HCT116 (cell line): Measurements from ENCODE around the gene USP26. TPM values are rescaled to one million over a fixed set of nuclear protein-coding genes. Genes with fewer than 3 reads are reported as not detected.

Experiments used
- ATAC-seq: fragments of 200-7000 bp; cut with Tn5 transposase; 2 replicates; pipeline ENCODE4 v1.9.1; 2020; ENCODE audit warnings: mild to moderate bottlenecking, moderate library complexity
- BruUV-seq: library from RNA; stranded (reverse); fragments of 400-500 nt; replicated peaks from 2 replicates; lab custom pipeline; 2021; lab: Mats Ljungman, UMichigan
- CTCF ChIA-PET: fragments of 300-600 bp; sonication (Branson Sonifier 250); formaldehyde crosslinking; loops from one replicate; lab custom pipeline; 2021; ENCODE audit warnings: antibody characterized with exemption; lab: Charles Lee
- POLR2A ChIA-PET: fragments of 300-600, 350-600 bp; sonication (Branson Sonifier 250); formaldehyde crosslinking; loops from one replicate; lab custom pipeline; 2021; ENCODE audit warnings: antibody characterized with exemption; lab: Charles Lee
- RAD21 ChIA-PET, 2 experiments: fragments of 300-600 bp; sonication (Branson Sonifier 250); formaldehyde crosslinking; loops; one replicate each; lab custom pipeline; 2023; ENCODE audit warnings: low total read pairs in 2 of 2; ENCODE audit not compliant: uncharacterized antibody in 2 of 2, unreplicated experiment in 2 of 2, low non-redundant PET in 1 of 2; lab: Charles Lee
- DNase-seq: peaks from one replicate; pipeline ENCODE4 v3.0.0-alpha.2; 2010; ENCODE audit warnings: low read depth, low spot score
- H2AFZ ChIP-seq: fragments of 200-600 bp; shearing (Covaris generic), sonication (generic); 2 replicates; pipeline ENCODE4 v1.6.1; 2017; ENCODE audit warnings: low read depth, mixed run types, mixed read lengths, antibody characterized with exemption, low read length; ENCODE audit not compliant: poor library complexity, severe bottlenecking
- H3K27ac ChIP-seq: 2 replicates; pipeline ENCODE4 v1.5.1; 2012; ENCODE audit warnings: low read depth, low read length
- H3K27me3 ChIP-seq: fragments of 200-600 bp; sonication (generic); 2 replicates; pipeline ENCODE4 v1.6.1; 2016; ENCODE audit warnings: mixed run types, low read length, mixed read lengths; ENCODE audit not compliant: insufficient read depth
- H3K36me3 ChIP-seq, 2 experiments: fragments of 200-500 bp in 1 of 2; fragments of 200-600 bp in 1 of 2; sonication (Bioruptor generic) in 1 of 2; sonication (generic) in 1 of 2; 2 replicates each; pipeline versions ENCODE4 v1.5.1 to v1.6.1; 2014 to 2016; ENCODE audit warnings: low read length in 2 of 2, inconsistent platforms in 1 of 2, mixed read lengths in 1 of 2, mixed run types in 1 of 2; ENCODE audit not compliant: insufficient read depth in 2 of 2, control insufficient read depth in 1 of 2
- H3K4me1 ChIP-seq, 2 experiments: fragments of 200-600 bp in 1 of 2; sonication (generic) in 1 of 2; 2 replicates each; pipeline versions ENCODE4 v1.5.1 to v1.6.1; 2012 to 2017; ENCODE audit warnings: low read length in 2 of 2, inconsistent platforms in 1 of 2, mild to moderate bottlenecking in 1 of 2, mixed read lengths in 1 of 2, mixed run types in 1 of 2, moderate library complexity in 1 of 2; ENCODE audit not compliant: insufficient read depth in 2 of 2, control insufficient read depth in 1 of 2
- H3K4me2 ChIP-seq: fragments of 200-600 bp; sonication (generic); 2 replicates; pipeline ENCODE4 v1.6.1; 2017; ENCODE audit warnings: mixed run types, low read length, mixed read lengths
- H3K4me3 ChIP-seq, 2 experiments: fragments of 200-600 bp in 1 of 2; sonication (generic) in 1 of 2; replicated peaks in 1 of 2; 2 replicates each; pipeline ENCODE4 v1.5.1; 2011 to 2016; ENCODE audit warnings: low read length in 2 of 2, control low read depth in 1 of 2, low read depth in 1 of 2, mild to moderate bottlenecking in 1 of 2, mixed read lengths in 1 of 2, mixed run types in 1 of 2
- H3K79me2 ChIP-seq: fragments of 200-600 bp; sonication (generic); 2 replicates; pipeline ENCODE4 v1.6.1; 2017; ENCODE audit warnings: mild to moderate bottlenecking, mixed run types, low read length, moderate library complexity, mixed read lengths; ENCODE audit not compliant: insufficient read depth
- H3K9ac ChIP-seq: fragments of 200-600 bp; sonication (generic); 2 replicates; pipeline ENCODE4 v1.6.1; 2016; ENCODE audit warnings: low read length, mixed read lengths
- H3K9me2 ChIP-seq: fragments of 200-600 bp; sonication (generic), shearing (Covaris generic); 2 replicates; pipeline ENCODE4 v1.6.1; 2017; ENCODE audit warnings: mixed run types, mild to moderate bottlenecking, moderate library complexity; ENCODE audit not compliant: insufficient read depth
- H3K9me3 ChIP-seq, 2 experiments: fragments of 200-500 bp in 1 of 2; fragments of 200-600 bp in 1 of 2; sonication (Bioruptor generic) in 1 of 2; sonication (generic) in 1 of 2; 2 replicates each; pipeline ENCODE4 v1.6.1; 2014 to 2017; ENCODE audit warnings: low read length in 2 of 2, mixed read lengths in 2 of 2, inconsistent platforms in 1 of 2, low read depth in 1 of 2, mild to moderate bottlenecking in 1 of 2, mixed run types in 1 of 2, moderate library complexity in 1 of 2; ENCODE audit not compliant: control insufficient read depth in 1 of 2, insufficient read depth in 1 of 2
- H4K20me1 ChIP-seq: fragments of 200-600 bp; sonication (generic), shearing (Covaris generic); 2 replicates; pipeline ENCODE4 v1.6.1; 2017; ENCODE audit warnings: mixed run types, mild to moderate bottlenecking, moderate library complexity; ENCODE audit not compliant: insufficient read depth
- CEBPB ChIP-seq: IDR thresholded peaks from 2 replicates; pipeline ENCODE4 v1.6.1; 2012; ENCODE audit warnings: low read depth
- FOSL1 ChIP-seq: IDR thresholded peaks from 2 replicates; pipeline ENCODE4 v1.6.1; 2012; ENCODE audit warnings: low read depth
- JUND ChIP-seq: IDR thresholded peaks from 2 replicates; pipeline ENCODE4 v1.6.1; 2012
- MAX ChIP-seq: IDR thresholded peaks from 2 replicates; pipeline ENCODE4 v1.6.1; 2012
- RAD21 ChIP-seq: IDR thresholded peaks from 2 replicates; pipeline ENCODE4 v1.6.1; 2012; ENCODE audit warnings: low read depth, mild to moderate bottlenecking
- SIN3A ChIP-seq: IDR thresholded peaks from 2 replicates; pipeline ENCODE4 v1.6.1; 2012; ENCODE audit warnings: low read depth
- SP1 ChIP-seq: IDR thresholded peaks from 2 replicates; pipeline ENCODE4 v1.6.1; 2012; ENCODE audit warnings: low read depth
- SRF ChIP-seq: IDR thresholded peaks from 2 replicates; pipeline ENCODE4 v1.6.1; 2012; ENCODE audit warnings: low read depth
- TCF7L2 ChIP-seq: IDR thresholded peaks from 2 replicates; pipeline ENCODE4 v1.7.0; 2011; ENCODE audit warnings: borderline replicate concordance, inconsistent platforms; ENCODE audit not compliant: insufficient read depth, insufficient read length; ENCODE audit errors: extremely low read depth
- ZFX ChIP-seq: fragments of 450-650 bp; IDR thresholded peaks from 2 replicates; pipeline ENCODE4 v1.6.1; 2017
- ZNF274 ChIP-seq: fragments of 200-500 bp; sonication (Bioruptor generic); IDR thresholded peaks from 2 replicates; pipeline ENCODE4 v1.6.1; 2014; ENCODE audit warnings: mild to moderate bottlenecking, low read depth, low read length, inconsistent platforms
- intact Hi-C: fragments of 100-400 bp; cut with micrococcal nuclease; formaldehyde crosslinking; loops from 2 replicates; pipeline ENCODE4 v1.10.0; 2022
- total RNA-seq: library from RNA; stranded (reverse); gene quantifications from one replicate; pipeline ENCODE4 v1.2.1, GENCODE V29; 2021; ENCODE audit not compliant: unreplicated experiment
- TF ChIP-seq, protein P1 (sequence below): IDR thresholded peaks from 2 replicates; pipeline ENCODE4 v1.6.1; 2011; ENCODE audit warnings: mild to moderate bottlenecking, low read length, moderate library complexity; ENCODE audit not compliant: insufficient replicate concordance; ENCODE audit errors: extremely low read depth
- TF ChIP-seq, protein P2 (sequence below): IDR thresholded peaks from 2 replicates; pipeline ENCODE4 v1.6.1; 2012
- TF ChIP-seq, protein P3 (sequence below), 3 experiments: fragments of 200-600 bp in 1 of 3; sonication (generic) in 1 of 3; IDR thresholded peaks in 2 of 3; conservative IDR thresholded peaks in 1 of 3; 2 replicates each; pipeline ENCODE4 v1.5.1; 2012 to 2017; ENCODE audit warnings: low read depth in 2 of 3, low read length in 2 of 3, antibody characterized with exemption in 1 of 3, borderline replicate concordance in 1 of 3, control low read depth in 1 of 3, mild to moderate bottlenecking in 1 of 3, mixed read lengths in 1 of 3, mixed run types in 1 of 3, moderate library complexity in 1 of 3; ENCODE audit not compliant: insufficient read depth in 1 of 3

The USP26 gene
- total RNA-seq, 1 experiment from 2014 or later, result not detected

DNA sequence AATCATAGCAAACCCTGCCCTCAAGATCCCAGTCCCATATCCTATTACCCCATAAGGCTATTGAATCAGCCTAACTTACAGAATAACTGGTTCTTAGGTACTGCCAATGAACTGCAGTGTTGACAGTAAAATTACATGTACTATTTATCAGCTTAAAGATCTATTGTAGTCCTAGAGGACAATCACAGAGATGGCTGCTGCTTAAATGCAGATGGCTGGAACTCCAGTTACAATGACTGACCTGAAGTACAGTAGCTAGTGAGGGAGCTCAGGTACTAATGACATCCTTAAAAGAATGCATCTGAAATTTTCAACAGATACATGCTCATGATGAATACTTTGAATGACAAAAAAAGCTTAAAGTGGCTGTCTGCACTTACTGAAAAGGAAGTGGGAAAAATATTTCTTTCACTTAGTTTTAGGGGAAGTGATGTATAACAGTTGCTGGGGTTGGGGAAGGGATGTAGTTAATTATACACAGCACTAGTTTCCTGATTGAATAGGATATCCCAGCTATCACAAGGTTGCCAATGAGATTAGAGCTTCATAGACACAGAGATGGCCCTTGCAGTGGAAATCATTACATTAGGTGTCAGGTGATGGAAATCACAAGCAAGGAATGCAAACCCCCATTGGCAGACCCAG, 42.0 kb downstream of the USP26 start:
- DNase-seq (no peak), ATAC-seq (no peak)
- Histone ChIP-seq H3K9me3 (no peaks in the 10 kb centered on the region), H3K4me2 (no peak overlapping the region), H3K27ac (no peak overlapping the region), H3K27me3 (no peaks in the 10 kb centered on the region), H3K4me3 (no peak overlapping the region), H3K4me1 (peaks cover 3 to 12% of the 10 kb centered on the region in 2 experiments; a peak in 3 of 4 replicates), H4K20me1 (no peaks in the 10 kb centered on the region), H3K9me2 (no peaks in the 10 kb centered on the region), H3K36me3 (no peaks in the 10 kb centered on the region), H3K79me2 (no peaks in the 10 kb centered on the region), H3K9ac (no peak overlapping the region), H2AFZ (no peak overlapping the region)
- no TSS peak for BruUV-seq
- TF ChIP-seq TCF7L2 (no peak), SIN3A (no peak), SP1 (no peak), SRF (no peak), RAD21 (no peak), MAX (no peak), ZNF274 (no peak), ZFX (no peak), FOSL1 (no peak), CEBPB (no peak), JUND (no peak)
- TF ChIP-seq, protein P1, sequence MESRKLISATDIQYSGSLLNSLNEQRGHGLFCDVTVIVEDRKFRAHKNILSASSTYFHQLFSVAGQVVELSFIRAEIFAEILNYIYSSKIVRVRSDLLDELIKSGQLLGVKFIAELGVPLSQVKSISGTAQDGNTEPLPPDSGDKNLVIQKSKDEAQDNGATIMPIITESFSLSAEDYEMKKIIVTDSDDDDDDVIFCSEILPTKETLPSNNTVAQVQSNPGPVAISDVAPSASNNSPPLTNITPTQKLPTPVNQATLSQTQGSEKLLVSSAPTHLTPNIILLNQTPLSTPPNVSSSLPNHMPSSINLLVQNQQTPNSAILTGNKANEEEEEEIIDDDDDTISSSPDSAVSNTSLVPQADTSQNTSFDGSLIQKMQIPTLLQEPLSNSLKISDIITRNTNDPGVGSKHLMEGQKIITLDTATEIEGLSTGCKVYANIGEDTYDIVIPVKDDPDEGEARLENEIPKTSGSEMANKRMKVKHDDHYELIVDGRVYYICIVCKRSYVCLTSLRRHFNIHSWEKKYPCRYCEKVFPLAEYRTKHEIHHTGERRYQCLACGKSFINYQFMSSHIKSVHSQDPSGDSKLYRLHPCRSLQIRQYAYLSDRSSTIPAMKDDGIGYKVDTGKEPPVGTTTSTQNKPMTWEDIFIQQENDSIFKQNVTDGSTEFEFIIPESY, result no peak
- TF ChIP-seq, protein P2, sequence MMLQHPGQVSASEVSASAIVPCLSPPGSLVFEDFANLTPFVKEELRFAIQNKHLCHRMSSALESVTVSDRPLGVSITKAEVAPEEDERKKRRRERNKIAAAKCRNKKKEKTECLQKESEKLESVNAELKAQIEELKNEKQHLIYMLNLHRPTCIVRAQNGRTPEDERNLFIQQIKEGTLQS, result no peak
- TF ChIP-seq, protein P3, sequence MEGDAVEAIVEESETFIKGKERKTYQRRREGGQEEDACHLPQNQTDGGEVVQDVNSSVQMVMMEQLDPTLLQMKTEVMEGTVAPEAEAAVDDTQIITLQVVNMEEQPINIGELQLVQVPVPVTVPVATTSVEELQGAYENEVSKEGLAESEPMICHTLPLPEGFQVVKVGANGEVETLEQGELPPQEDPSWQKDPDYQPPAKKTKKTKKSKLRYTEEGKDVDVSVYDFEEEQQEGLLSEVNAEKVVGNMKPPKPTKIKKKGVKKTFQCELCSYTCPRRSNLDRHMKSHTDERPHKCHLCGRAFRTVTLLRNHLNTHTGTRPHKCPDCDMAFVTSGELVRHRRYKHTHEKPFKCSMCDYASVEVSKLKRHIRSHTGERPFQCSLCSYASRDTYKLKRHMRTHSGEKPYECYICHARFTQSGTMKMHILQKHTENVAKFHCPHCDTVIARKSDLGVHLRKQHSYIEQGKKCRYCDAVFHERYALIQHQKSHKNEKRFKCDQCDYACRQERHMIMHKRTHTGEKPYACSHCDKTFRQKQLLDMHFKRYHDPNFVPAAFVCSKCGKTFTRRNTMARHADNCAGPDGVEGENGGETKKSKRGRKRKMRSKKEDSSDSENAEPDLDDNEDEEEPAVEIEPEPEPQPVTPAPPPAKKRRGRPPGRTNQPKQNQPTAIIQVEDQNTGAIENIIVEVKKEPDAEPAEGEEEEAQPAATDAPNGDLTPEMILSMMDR (IDR thresholded peaks at IDR 0.05 in 2 of 3, conservative IDR thresholded peaks at IDR 0.05 in 1 of 3; ENCODE audit: borderline replicate concordance in 1 of 3, insufficient read depth in 1 of 3, low read depth in 2 of 3, low read length in 2 of 3), result no peak
- POLR2A ChIA-PET, result no interaction called here
- intact Hi-C loops, result no loop called here
- CTCF ChIA-PET, result no interaction called here
- RAD21 ChIA-PET, result no interaction called here
